HCT116 (cell line): ENCODE measurements around the gene IL17REL. TPM values are rescaled to one million over a fixed set of nuclear protein-coding genes. Genes with fewer than 3 reads are reported as not detected.

Experiments used
- ATAC-seq: fragments of 200-7000 bp; cut with Tn5 transposase; 2 replicates; pipeline ENCODE4 v1.9.1; 2020; ENCODE audit warnings: mild to moderate bottlenecking, moderate library complexity
- BruUV-seq: library from RNA; stranded (reverse); fragments of 400-500 nt; replicated peaks from 2 replicates; lab custom pipeline; 2021; lab: Mats Ljungman, UMichigan
- CTCF ChIA-PET: fragments of 300-600 bp; sonication (Branson Sonifier 250); formaldehyde crosslinking; loops from one replicate; lab custom pipeline; 2021; ENCODE audit warnings: antibody characterized with exemption; lab: Charles Lee
- POLR2A ChIA-PET: fragments of 300-600, 350-600 bp; sonication (Branson Sonifier 250); formaldehyde crosslinking; loops from one replicate; lab custom pipeline; 2021; ENCODE audit warnings: antibody characterized with exemption; lab: Charles Lee
- RAD21 ChIA-PET, 2 experiments: fragments of 300-600 bp; sonication (Branson Sonifier 250); formaldehyde crosslinking; loops; one replicate each; lab custom pipeline; 2023; ENCODE audit warnings: low total read pairs in 2 of 2; ENCODE audit not compliant: uncharacterized antibody in 2 of 2, unreplicated experiment in 2 of 2, low non-redundant PET in 1 of 2; lab: Charles Lee
- DNase-seq: peaks from one replicate; pipeline ENCODE4 v3.0.0-alpha.2; 2010; ENCODE audit warnings: low read depth, low spot score
- H2AFZ ChIP-seq: fragments of 200-600 bp; shearing (Covaris generic), sonication (generic); 2 replicates; pipeline ENCODE4 v1.6.1; 2017; ENCODE audit warnings: low read depth, mixed run types, mixed read lengths, antibody characterized with exemption, low read length; ENCODE audit not compliant: poor library complexity, severe bottlenecking
- H3K27ac ChIP-seq: 2 replicates; pipeline ENCODE4 v1.5.1; 2012; ENCODE audit warnings: low read depth, low read length
- H3K27me3 ChIP-seq: fragments of 200-600 bp; sonication (generic); 2 replicates; pipeline ENCODE4 v1.6.1; 2016; ENCODE audit warnings: mixed run types, low read length, mixed read lengths; ENCODE audit not compliant: insufficient read depth
- H3K36me3 ChIP-seq, 2 experiments: fragments of 200-500 bp in 1 of 2; fragments of 200-600 bp in 1 of 2; sonication (Bioruptor generic) in 1 of 2; sonication (generic) in 1 of 2; 2 replicates each; pipeline versions ENCODE4 v1.5.1 to v1.6.1; 2014 to 2016; ENCODE audit warnings: low read length in 2 of 2, inconsistent platforms in 1 of 2, mixed read lengths in 1 of 2, mixed run types in 1 of 2; ENCODE audit not compliant: insufficient read depth in 2 of 2, control insufficient read depth in 1 of 2
- H3K4me1 ChIP-seq, 2 experiments: fragments of 200-600 bp in 1 of 2; sonication (generic) in 1 of 2; 2 replicates each; pipeline versions ENCODE4 v1.5.1 to v1.6.1; 2012 to 2017; ENCODE audit warnings: low read length in 2 of 2, inconsistent platforms in 1 of 2, mild to moderate bottlenecking in 1 of 2, mixed read lengths in 1 of 2, mixed run types in 1 of 2, moderate library complexity in 1 of 2; ENCODE audit not compliant: insufficient read depth in 2 of 2, control insufficient read depth in 1 of 2
- H3K4me2 ChIP-seq: fragments of 200-600 bp; sonication (generic); 2 replicates; pipeline ENCODE4 v1.6.1; 2017; ENCODE audit warnings: mixed run types, low read length, mixed read lengths
- H3K4me3 ChIP-seq, 2 experiments: fragments of 200-600 bp in 1 of 2; sonication (generic) in 1 of 2; replicated peaks in 1 of 2; 2 replicates each; pipeline ENCODE4 v1.5.1; 2011 to 2016; ENCODE audit warnings: low read length in 2 of 2, control low read depth in 1 of 2, low read depth in 1 of 2, mild to moderate bottlenecking in 1 of 2, mixed read lengths in 1 of 2, mixed run types in 1 of 2
- H3K79me2 ChIP-seq: fragments of 200-600 bp; sonication (generic); 2 replicates; pipeline ENCODE4 v1.6.1; 2017; ENCODE audit warnings: mild to moderate bottlenecking, mixed run types, low read length, moderate library complexity, mixed read lengths; ENCODE audit not compliant: insufficient read depth
- H3K9ac ChIP-seq: fragments of 200-600 bp; sonication (generic); 2 replicates; pipeline ENCODE4 v1.6.1; 2016; ENCODE audit warnings: low read length, mixed read lengths
- H3K9me2 ChIP-seq: fragments of 200-600 bp; sonication (generic), shearing (Covaris generic); 2 replicates; pipeline ENCODE4 v1.6.1; 2017; ENCODE audit warnings: mixed run types, mild to moderate bottlenecking, moderate library complexity; ENCODE audit not compliant: insufficient read depth
- H3K9me3 ChIP-seq, 2 experiments: fragments of 200-500 bp in 1 of 2; fragments of 200-600 bp in 1 of 2; sonication (Bioruptor generic) in 1 of 2; sonication (generic) in 1 of 2; 2 replicates each; pipeline ENCODE4 v1.6.1; 2014 to 2017; ENCODE audit warnings: low read length in 2 of 2, mixed read lengths in 2 of 2, inconsistent platforms in 1 of 2, low read depth in 1 of 2, mild to moderate bottlenecking in 1 of 2, mixed run types in 1 of 2, moderate library complexity in 1 of 2; ENCODE audit not compliant: control insufficient read depth in 1 of 2, insufficient read depth in 1 of 2
- H4K20me1 ChIP-seq: fragments of 200-600 bp; sonication (generic), shearing (Covaris generic); 2 replicates; pipeline ENCODE4 v1.6.1; 2017; ENCODE audit warnings: mixed run types, mild to moderate bottlenecking, moderate library complexity; ENCODE audit not compliant: insufficient read depth
- CBX3 ChIP-seq: IDR thresholded peaks from 2 replicates; pipeline ENCODE4 v1.6.1; 2012; ENCODE audit warnings: low read depth
- SIN3A ChIP-seq: IDR thresholded peaks from 2 replicates; pipeline ENCODE4 v1.6.1; 2012; ENCODE audit warnings: low read depth
- SP1 ChIP-seq: IDR thresholded peaks from 2 replicates; pipeline ENCODE4 v1.6.1; 2012; ENCODE audit warnings: low read depth
- YY1 ChIP-seq: IDR thresholded peaks from 2 replicates; pipeline ENCODE4 v1.6.1; 2011; ENCODE audit warnings: low read length, low read depth, moderate library complexity, mild to moderate bottlenecking; ENCODE audit not compliant: insufficient replicate concordance; ENCODE audit errors: extremely low read depth
- intact Hi-C: fragments of 100-400 bp; cut with micrococcal nuclease; formaldehyde crosslinking; loops from 2 replicates; pipeline ENCODE4 v1.10.0; 2022
- total RNA-seq: library from RNA; stranded (reverse); gene quantifications from one replicate; pipeline ENCODE4 v1.2.1, GENCODE V29; 2021; ENCODE audit not compliant: unreplicated experiment
- TF ChIP-seq, protein P1 (sequence below): IDR thresholded peaks from 2 replicates; pipeline ENCODE4 v1.6.1; 2011; ENCODE audit warnings: mild to moderate bottlenecking, low read length, moderate library complexity; ENCODE audit not compliant: insufficient replicate concordance; ENCODE audit errors: extremely low read depth

Gene IL17REL
- total RNA-seq, 1 experiment from 2014 or later, result not detected

DNA sequence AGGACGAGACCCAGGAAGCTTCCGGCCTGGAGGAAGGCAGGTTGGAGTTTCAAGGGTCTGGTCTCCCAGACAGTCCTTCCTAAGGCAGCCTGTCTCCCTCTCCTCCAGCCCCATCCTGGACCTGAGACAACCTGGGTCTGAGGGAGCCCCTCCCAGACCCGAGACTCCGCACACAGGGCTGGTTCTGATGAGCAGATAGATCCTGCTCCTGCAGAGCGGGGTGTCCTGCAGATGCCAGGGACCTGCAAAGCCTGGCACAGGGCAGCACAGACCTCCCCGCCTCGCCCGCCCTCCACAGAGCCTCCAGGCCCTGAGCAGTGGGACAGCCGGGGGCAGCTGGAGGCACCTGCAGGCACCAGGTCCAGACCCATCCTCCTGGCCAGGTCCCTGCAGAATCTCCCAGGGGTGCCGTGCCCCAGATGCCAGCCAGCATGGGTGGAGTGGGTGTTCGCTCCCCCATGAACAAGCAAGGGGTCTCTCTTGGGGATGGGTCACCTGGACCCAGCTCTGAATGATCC lies 44.2 kb downstream of the IL17REL start:
- intact Hi-C loops, result no loop called here
- Histone ChIP-seq H3K27me3 (no peaks in the 10 kb centered on the region), H3K9me2 (no peaks in the 10 kb centered on the region), H4K20me1 (peaks cover 8% of the 10 kb centered on the region; the same call in 1 of the 2 replicates), H3K36me3 (peaks cover 12 to 15% of the 10 kb centered on the region in 2 experiments; a peak in 3 of 4 replicates), H3K4me1 (peaks cover 40 to 85% of the 10 kb centered on the region in 2 experiments), H3K4me2 (no peak overlapping the region), H2AFZ (no peak overlapping the region), H3K9ac (no peak overlapping the region), H3K4me3 (no peak overlapping the region), H3K79me2 (peaks cover 21% of the 10 kb centered on the region), H3K27ac (peak overlapping the region; percentile 70; the same call in 1 of the 2 replicates), H3K9me3 (no peaks in the 10 kb centered on the region)
- no peak for ATAC-seq
- ChIA-PET CTCF (no interaction called here), RAD21 (no interaction called here), POLR2A (no interaction called here)
- TF ChIP-seq SP1 (no peak), CBX3 (no peak), YY1 (no peak), SIN3A (no peak)
- BruUV-seq, result no TSS peak
- DNase-seq, result no peak

DNA sequence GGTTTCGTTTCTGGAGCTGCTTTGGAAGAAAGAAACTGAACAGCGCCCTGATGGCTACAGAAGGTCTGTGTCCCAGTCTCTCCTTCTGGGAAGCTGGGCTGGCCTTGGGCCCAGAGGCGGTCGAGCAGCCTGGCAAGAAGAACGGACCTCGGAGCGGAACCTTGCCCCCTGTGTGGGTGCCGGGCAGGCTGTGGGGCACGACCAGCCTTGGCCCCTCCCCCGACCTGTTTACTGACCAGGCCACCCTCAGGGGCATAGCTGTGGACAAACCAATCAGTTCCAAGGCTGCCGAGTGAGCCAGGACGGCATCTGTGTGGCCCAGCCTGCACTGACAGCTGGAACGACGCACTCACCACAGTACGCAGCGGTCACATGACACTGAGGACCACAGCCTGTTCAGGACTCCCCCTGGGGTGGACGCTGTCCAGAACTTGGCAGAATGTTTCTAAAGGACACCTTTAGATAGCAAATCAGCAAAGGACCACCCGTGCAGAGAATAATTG lies 44.8 kb downstream of the IL17REL start:
- TF ChIP-seq YY1 (no peak), SP1 (no peak), CBX3 (no peak)
- TF ChIP-seq, protein P1, sequence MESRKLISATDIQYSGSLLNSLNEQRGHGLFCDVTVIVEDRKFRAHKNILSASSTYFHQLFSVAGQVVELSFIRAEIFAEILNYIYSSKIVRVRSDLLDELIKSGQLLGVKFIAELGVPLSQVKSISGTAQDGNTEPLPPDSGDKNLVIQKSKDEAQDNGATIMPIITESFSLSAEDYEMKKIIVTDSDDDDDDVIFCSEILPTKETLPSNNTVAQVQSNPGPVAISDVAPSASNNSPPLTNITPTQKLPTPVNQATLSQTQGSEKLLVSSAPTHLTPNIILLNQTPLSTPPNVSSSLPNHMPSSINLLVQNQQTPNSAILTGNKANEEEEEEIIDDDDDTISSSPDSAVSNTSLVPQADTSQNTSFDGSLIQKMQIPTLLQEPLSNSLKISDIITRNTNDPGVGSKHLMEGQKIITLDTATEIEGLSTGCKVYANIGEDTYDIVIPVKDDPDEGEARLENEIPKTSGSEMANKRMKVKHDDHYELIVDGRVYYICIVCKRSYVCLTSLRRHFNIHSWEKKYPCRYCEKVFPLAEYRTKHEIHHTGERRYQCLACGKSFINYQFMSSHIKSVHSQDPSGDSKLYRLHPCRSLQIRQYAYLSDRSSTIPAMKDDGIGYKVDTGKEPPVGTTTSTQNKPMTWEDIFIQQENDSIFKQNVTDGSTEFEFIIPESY, result no peak
- no peaks in the 10 kb centered on the region for H3K27me3 ChIP-seq
- intact Hi-C loops, result no loop called here
- peaks cover 27% of the 10 kb centered on the region for H3K79me2 ChIP-seq
- BruUV-seq, result no TSS peak
- H3K9me3 ChIP-seq, result no peaks in the 10 kb centered on the region
- H4K20me1 ChIP-seq, result peaks cover 13% of the 10 kb centered on the region; the same call in 1 of the 2 replicates
- RAD21 ChIA-PET, result no interaction called here
- no peak overlapping the region for H3K9ac ChIP-seq
- POLR2A ChIA-PET, result interaction anchor here (0.6 kb wide), 1 partner anchor 33 kb away, joined by 4 read pairs; no protein-coding TSS in a partner anchor
- peak overlapping the region; percentile 48; the same call in 1 of the 2 replicates for H3K27ac ChIP-seq
- no peak overlapping the region for H3K4me3 ChIP-seq
- peaks cover 18 to 22% of the 10 kb centered on the region in 2 experiments; a peak in 3 of 4 replicates for H3K36me3 ChIP-seq
- no peak for DNase-seq
- H3K4me1 ChIP-seq, result peaks cover 42 to 85% of the 10 kb centered on the region in 2 experiments
- ATAC-seq, result no peak
- no peak overlapping the region for H3K4me2 ChIP-seq
- H2AFZ ChIP-seq, result no peak overlapping the region
- no peaks in the 10 kb centered on the region for H3K9me2 ChIP-seq
- CTCF ChIA-PET, result no interaction called here
